LNCaP clone FGC (cell line): Measurements from ENCODE around the gene EPHB2.

Source experiments
- DNase-seq: peaks from one replicate; pipeline ENCODE4 v3.0.0-alpha.2; 2011; ENCODE audit warnings: low read depth
- H3K4me3 ChIP-seq: 2 replicates; pipeline ENCODE4 v1.5.1; 2011; ENCODE audit warnings: mild to moderate bottlenecking, low read depth, low read length, control low read depth
- TF ChIP-seq, protein P1 (sequence below): IDR thresholded peaks from 2 replicates; pipeline ENCODE4 v1.5.1; 2012; ENCODE audit warnings: mild to moderate bottlenecking; ENCODE audit not compliant: control insufficient read depth, insufficient read depth; ENCODE audit errors: extremely low read depth

EPHB2 gene

DNA sequence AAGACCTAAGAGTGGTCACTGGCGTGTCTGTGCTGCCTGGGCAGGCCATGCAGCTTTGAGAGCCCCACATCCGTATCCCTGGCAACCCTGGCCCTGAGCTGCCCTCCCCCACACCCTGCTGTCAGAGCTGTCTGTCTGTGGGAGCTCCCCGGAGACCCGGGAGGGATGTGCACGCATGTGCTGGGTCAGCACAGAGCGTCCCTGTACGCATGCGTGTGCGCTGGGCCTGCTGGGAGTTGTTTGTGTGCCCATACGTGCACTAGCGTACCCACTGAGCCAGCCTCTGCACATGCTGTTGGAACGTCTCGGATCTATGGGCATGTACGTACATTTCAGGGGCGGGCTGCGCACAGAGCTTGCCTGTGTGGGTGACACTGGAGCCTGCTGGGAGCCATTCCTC lies 89.3 kb downstream of the EPHB2 start:
- H3K4me3 ChIP-seq = no peak overlapping the region
- TF ChIP-seq, protein P1, sequence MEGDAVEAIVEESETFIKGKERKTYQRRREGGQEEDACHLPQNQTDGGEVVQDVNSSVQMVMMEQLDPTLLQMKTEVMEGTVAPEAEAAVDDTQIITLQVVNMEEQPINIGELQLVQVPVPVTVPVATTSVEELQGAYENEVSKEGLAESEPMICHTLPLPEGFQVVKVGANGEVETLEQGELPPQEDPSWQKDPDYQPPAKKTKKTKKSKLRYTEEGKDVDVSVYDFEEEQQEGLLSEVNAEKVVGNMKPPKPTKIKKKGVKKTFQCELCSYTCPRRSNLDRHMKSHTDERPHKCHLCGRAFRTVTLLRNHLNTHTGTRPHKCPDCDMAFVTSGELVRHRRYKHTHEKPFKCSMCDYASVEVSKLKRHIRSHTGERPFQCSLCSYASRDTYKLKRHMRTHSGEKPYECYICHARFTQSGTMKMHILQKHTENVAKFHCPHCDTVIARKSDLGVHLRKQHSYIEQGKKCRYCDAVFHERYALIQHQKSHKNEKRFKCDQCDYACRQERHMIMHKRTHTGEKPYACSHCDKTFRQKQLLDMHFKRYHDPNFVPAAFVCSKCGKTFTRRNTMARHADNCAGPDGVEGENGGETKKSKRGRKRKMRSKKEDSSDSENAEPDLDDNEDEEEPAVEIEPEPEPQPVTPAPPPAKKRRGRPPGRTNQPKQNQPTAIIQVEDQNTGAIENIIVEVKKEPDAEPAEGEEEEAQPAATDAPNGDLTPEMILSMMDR = no peak
- no peak for DNase-seq

DNA sequence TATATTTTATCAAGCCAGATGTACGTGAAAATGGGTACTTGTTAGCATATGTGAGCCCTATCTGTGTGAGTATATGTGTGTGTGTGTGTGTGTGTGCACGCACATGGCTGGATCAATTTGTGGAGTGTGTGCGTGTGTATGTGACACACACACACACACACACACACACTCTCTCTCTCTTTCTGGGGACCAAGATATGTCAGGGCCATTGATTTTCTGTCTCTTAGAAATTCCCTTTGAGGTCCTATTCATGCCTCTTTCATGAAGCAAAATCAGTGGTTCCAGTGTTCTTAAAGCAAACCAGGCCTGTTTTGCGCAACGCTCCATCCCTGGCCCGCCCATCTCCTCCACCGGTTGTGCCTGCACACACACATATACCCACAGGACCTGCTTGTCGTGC lies 90.0 kb downstream of the EPHB2 start:
- TF ChIP-seq, protein P1 = no peak
- H3K4me3 ChIP-seq = no peak overlapping the region
- no peak for DNase-seq

DNA sequence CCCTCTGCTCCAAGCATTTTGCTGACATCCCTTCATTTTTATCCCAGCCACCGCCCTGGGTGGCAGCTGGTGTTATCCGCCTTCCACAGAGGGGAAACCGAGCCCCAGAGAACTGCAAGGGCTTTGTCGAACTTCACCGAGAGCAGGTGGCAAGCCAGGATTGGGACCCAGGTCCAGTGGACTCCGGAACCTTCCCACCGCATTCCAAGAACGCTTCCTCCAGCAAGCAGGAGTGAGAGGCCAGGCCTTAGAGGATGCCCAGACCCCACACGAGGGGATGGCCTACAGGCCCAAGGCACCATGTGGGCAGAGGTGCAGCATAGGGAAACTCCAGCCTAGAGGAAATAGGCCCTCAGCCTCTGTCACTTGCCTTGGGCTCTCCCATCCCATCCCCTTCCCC lies 90.7 kb downstream of the EPHB2 start:
- no peak overlapping the region for H3K4me3 ChIP-seq
- DNase-seq = no peak
- TF ChIP-seq, protein P1 = no peak

DNA sequence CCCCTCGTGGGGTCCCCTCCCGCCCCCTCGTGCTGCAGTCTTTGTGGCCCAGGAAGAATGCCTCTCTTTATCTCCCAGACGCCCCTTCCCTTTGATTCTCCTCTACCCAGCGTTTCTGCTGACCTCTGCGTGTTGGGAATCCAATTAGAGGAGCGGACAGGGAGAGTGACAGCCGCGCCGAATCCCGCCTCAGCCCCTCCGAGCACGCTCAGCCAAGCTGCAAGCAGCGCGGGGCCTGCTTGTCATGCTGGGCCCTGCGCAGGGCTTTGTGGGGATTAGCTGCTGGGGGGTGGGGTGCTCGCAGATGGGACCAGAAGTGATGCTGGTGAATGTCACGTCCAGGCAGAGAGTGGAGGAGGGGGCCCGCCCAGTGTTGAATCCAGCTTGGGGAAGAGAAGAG lies 91.1 kb downstream of the EPHB2 start:
- DNase-seq = no peak
- H3K4me3 ChIP-seq = no peak overlapping the region

DNA sequence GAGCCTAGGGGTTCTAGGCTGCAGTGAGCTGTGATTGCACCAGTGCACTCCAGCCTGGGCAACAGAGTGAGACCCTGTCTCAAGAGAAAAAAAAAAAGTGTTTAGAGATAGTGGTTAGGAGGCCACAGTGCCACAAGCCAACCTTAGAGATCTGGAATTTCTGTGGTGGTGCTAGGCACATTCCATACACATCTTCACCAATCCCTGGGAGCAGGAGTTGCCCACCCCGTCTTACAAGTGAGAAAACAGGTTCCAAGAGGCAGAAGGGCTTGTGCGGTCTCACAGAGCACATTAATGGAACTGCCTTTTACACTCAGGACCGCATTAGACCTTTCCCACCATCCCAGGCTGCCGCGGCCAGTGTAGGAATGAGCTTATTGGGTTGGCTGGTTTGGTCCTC lies 93.2 kb downstream of the EPHB2 start:
- no peak for DNase-seq
- TF ChIP-seq, protein P1 = no peak
- H3K4me3 ChIP-seq = no peak overlapping the region

More for the DNA sequence above, 91.1 kb downstream of the EPHB2 start:
- TF ChIP-seq, protein P1 = no peak

DNA sequence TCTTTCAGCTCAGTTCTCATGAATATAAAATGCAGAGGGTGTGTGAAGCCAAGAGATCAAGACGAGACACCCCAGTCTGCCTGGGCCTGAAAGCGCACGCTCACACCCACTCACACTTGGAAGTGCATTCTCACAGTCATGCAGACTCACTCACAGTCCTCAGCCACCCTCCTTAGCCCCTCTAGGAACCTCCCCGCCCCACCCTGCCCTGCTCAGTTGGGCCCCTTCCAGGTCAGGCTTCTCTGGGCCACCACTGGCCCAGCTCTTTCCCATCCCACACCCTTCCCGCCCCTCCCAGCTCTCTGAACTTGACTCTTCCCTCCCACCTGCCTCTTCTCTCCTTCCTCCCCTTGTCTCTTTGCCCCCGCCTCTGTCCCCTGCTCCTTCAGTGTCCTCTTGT lies 93.8 kb downstream of the EPHB2 start:
- TF ChIP-seq, protein P1 = no peak
- no peak overlapping the region for H3K4me3 ChIP-seq
- no peak for DNase-seq

DNA sequence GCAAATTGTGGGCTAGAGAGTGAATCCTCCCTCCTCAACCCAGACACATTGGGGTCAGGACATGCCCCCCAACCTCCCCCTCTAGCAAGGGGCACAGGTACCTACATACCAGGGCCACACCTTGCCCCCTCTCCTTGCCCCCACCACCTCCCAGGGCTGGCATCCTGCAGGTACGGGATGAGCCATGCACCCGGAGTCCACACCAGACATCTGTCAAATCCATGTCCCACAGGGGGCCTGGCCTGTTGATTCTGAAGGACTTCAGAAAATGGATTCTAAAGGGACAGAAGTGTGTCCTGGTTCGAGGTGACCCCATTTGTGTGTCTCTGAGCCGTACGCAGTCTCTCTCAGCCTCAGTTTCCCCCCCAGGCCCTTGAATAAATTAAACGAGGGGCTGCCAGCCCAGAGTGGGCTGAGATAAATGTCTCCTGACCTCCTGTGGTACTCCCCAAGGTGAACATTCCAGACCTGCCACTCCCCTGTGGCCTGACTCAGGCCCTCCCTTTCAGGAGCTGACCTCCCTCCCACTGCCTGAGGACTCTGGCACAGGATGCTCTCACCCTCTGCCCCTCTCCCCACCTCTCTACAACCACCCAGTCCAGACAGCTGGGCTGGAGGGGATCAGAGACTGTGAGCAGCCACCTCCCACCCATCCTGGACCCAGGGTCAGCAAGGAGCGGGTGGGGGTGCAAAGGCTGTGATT lies 94.5 kb downstream of the EPHB2 start:
- TF ChIP-seq, protein P1 = no peak
- H3K4me3 ChIP-seq = no peak overlapping the region
- no peak for DNase-seq
